Activated T-helper 2 cell treated with anti-CD3 and anti-CD28 coated beads, Interferon-gamma antibody, Interleukin-2, Interleukin-4, amounts not matched to agents 10 μg/mL and 5 μg/mL and 100 μg/mL, durations not matched to agents 14 hours and 24 hours and 36 hours (primary cell): ENCODE data around the gene GSK3A. TPM values are rescaled to one million over a fixed set of nuclear protein-coding genes. Genes with fewer than 3 reads are reported as not detected.

Experiments
- DNase-seq: peaks from one replicate; pipeline ENCODE4 v3.0.0; 2021; ENCODE audit warnings: low spot score
- H3K27ac Mint-ChIP-seq: one replicate; pipeline ENCODE4 v1.8.0; 2021; ENCODE audit warnings: mixed read lengths
- H3K27me3 Mint-ChIP-seq: one replicate; pipeline ENCODE4 v1.8.0; 2021; ENCODE audit warnings: low read depth, mixed read lengths
- H3K36me3 Mint-ChIP-seq: one replicate; pipeline ENCODE4 v1.8.0; 2021; ENCODE audit warnings: low read depth, mixed read lengths
- H3K4me1 Mint-ChIP-seq: one replicate; pipeline ENCODE4 v1.8.0; 2021; ENCODE audit warnings: low read depth, mixed read lengths
- H3K4me3 Mint-ChIP-seq: one replicate; pipeline ENCODE4 v1.8.0; 2021; ENCODE audit warnings: low read depth, mild to moderate bottlenecking, moderate library complexity, mixed read lengths
- H3K9me3 Mint-ChIP-seq: one replicate; pipeline ENCODE4 v1.8.0; 2021; ENCODE audit warnings: mixed read lengths
- intact Hi-C: fragments of 100-400 bp; cut with micrococcal nuclease; formaldehyde crosslinking; loops from one replicate; pipeline ENCODE4 v1.15.1; 2023
- total RNA-seq: library from RNA; stranded (reverse); gene quantifications from 2 replicates; pipeline ENCODE4 v1.2.3, GENCODE V29; 2022

GSK3A gene
- total RNA-seq, 1 donor from 2014 or later, result 52.4 TPM

DNA sequence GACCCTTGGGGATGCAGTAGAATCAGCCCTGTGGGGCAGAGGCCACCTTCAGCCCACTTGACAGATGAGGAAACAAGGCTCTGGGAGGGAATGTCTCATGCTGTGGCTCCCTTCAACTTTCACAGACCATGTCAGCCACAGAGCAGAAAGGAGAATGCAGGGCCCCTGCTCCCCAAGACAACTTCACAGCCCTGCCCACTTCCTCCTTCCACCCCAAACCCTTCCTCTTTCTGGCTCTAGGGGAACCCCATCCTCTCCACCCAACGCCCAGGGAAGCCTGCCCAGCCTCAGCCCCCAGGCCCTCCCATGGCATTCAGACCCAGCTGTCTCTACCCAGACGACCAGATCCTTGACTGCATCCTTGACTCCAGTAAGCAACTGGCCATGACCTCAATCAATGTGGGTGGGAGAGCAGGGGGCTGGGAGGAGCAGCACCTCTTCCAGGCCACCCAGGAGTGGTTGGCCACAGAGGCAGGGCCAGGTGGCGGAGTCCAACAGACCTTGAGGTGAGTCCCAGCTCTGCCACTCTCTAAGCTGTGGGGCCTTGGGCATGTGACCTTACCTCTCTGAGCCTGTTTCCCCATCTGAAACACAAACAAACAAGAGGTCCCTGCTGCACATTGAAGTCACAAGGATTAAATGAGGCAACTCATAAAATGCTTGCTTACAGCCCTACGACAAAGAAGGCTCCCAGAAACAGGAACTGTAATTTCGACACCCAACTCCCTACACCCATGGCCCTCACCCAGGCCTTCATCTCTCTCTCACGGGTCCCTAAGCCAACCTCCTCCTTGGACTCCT, 40.7 kb downstream of the GSK3A start:
- peak; percentile 46 for DNase-seq
- no peaks in the 10 kb centered on the region for H3K9me3 Mint-ChIP-seq
- intact Hi-C loops, result loop anchor here (1.0 to 5.0 kb wide), 2 partner anchors 16 to 96 kb away; partner anchors contain the start of gene DEDD2
- peaks cover 83% of the 10 kb centered on the region for H3K36me3 Mint-ChIP-seq
- peak overlapping the region; percentile 94 for H3K27ac Mint-ChIP-seq
- H3K4me1 Mint-ChIP-seq, result peaks cover 59% of the 10 kb centered on the region
- H3K4me3 Mint-ChIP-seq, result peak overlapping the region; percentile 69
- no peaks in the 10 kb centered on the region for H3K27me3 Mint-ChIP-seq

DNA sequence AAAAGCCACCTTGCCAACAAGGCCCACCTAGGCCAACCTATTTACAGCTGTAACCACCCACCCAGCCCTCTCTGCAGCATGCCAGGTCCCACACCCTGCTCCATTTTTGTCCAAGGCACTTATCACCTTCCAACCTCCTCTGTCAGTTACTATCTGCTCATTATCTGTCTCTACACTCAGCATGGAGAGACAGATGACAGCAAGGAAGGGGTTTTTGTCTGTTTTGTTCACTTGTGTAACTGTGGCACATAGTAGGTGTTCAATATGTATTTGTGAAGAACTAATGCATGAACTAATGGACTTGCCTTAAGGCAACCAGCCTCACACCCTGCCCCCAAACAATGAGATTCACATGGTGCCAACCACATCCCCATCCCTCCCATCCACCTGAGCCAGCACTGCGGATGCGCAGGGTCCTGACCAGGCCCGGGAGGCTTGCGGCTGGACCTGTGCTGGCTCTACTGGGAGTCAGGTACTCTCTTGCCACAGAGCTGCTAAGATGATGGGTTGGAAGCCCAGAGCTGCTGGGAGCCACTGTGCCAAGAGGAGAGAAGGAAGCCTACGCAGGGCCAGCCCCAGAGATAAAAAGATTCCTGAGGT, 42.2 kb downstream of the GSK3A start:
- Mint-ChIP-seq H3K9me3 (no peaks in the 10 kb centered on the region), H3K4me3 (peak overlapping the region; percentile 77), H3K4me1 (peaks cover 58% of the 10 kb centered on the region), H3K27ac (peak overlapping the region; percentile 94), H3K36me3 (peaks cover 79% of the 10 kb centered on the region), H3K27me3 (no peaks in the 10 kb centered on the region)
- intact Hi-C loops, result loop anchor here (5.0 kb wide), 1 partner anchor 97 kb away; no protein-coding TSS in a partner anchor
- DNase-seq, result no peak

DNA sequence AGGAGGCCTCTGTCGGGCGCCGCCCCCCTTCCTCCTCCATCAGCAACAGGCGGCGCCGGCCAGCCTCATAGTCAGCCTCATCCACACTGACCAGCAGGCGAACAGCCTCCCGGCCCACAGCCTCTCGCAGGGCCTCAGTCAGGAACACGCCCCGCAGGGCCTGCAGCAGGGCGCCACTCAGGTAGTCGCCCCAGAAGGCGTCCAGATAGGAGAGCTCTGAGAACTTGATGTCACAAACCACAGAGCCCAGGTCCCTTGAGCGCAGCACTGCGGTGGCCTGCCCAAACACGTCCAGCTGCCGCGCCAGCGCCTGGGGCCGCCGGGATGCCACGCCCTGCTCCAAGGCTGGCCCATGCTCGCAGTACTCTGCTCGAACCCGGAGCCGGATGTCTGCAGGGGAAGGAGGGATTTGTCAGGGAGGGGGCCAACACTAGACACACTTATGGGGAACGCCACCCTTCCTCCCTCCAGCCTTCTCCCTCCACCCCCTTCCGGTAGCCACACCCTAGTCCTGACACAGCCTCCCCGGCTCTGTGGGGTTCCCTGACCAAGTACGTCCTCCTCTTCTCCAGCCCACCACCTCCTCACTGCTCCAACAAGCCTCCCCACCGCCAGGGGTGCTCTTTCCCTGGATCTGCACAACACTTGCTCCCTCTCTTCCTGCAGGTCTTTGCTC, 42.8 kb downstream of the GSK3A start:
- DNase-seq, result peak; percentile 79
- H3K36me3 Mint-ChIP-seq, result peaks cover 73% of the 10 kb centered on the region
- peak overlapping the region; percentile 77 for H3K4me3 Mint-ChIP-seq
- H3K27me3 Mint-ChIP-seq, result no peaks in the 10 kb centered on the region
- H3K27ac Mint-ChIP-seq, result peak overlapping the region; percentile 94
- intact Hi-C loops, result loop anchor here (2.0 to 5.0 kb wide), 4 partner anchors 23 to 98 kb away; partner anchors contain the start of gene ERF
- peaks cover 54% of the 10 kb centered on the region for H3K4me1 Mint-ChIP-seq
- no peaks in the 10 kb centered on the region for H3K9me3 Mint-ChIP-seq

DNA sequence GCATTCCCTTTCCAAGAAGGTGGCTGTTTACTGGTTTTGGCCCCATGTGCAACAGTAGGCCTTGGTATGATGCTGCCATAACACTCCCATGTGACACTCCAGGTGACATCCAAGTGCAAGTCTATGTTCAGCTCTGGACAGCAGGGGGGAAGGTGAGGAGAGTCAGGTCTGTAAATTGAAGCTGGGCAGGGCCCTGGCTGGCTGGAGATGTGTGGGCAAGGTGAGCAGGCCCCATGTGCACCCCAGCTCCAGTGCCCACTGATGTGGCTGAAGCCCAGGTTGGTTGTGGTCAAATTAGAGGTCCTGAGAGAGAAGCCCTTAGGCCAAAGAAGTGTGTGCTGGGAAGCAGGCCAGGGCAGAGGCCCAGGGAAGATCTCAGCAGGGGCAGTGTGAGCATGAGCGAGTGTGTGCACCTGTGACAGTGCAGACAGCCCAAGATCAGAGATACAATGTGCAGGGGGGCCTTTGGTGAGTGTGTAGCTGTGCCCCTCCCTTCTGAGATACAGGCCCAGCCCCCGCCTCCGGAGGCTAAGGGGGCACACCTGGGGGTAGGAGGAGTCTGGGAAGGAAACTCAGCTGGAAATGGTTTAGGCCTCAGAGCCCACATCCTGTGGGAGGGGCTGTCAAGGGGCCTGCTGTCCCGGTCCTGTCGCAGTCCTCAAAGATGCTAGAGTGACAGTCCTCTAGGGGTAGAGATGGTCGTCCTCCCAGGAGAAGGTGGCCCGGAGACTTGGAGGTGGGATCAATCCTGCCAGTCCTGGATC, 43.5 kb downstream of the GSK3A start:
- peak; percentile 82 for DNase-seq
- Mint-ChIP-seq H3K4me1 (peaks cover 56% of the 10 kb centered on the region), H3K9me3 (peaks cover 5% of the 10 kb centered on the region), H3K4me3 (peak overlapping the region; percentile 77), H3K27ac (peak overlapping the region; percentile 94), H3K27me3 (no peaks in the 10 kb centered on the region), H3K36me3 (peaks cover 71% of the 10 kb centered on the region)
- intact Hi-C loops, result loop anchor here (2.0 kb wide), 3 partner anchors 22 to 84 kb away; partner anchors contain the start of gene ERF

DNA sequence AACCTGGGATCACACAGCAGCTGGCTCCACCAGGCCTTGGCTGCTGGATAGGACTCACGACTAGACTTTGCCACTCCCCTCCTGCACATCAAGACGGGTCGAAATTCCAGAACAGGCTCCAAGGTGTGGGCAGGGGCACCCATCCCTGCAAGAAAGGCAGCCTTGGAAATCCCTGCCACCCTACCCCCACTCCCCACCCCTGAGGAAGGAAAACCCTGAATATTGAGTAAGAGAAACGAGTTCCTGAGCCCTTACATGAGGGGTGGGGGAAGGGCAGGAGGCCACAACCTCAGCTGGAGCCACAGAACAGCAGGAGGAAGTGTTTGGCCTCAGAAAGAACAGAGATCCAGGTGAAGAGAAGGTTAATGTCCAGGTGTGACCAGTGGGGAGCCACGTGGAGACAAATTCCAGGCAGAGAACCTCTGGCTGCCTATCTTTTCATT, 45.0 kb downstream of the GSK3A start:
- H3K36me3 Mint-ChIP-seq, result peaks cover 63% of the 10 kb centered on the region
- intact Hi-C loops, result no loop called here
- H3K27me3 Mint-ChIP-seq, result no peaks in the 10 kb centered on the region
- DNase-seq, result no peak
- peaks cover 48% of the 10 kb centered on the region for H3K4me1 Mint-ChIP-seq
- peaks cover 13% of the 10 kb centered on the region for H3K9me3 Mint-ChIP-seq
- H3K27ac Mint-ChIP-seq, result peak overlapping the region; percentile 72
- H3K4me3 Mint-ChIP-seq, result peak overlapping the region; percentile 33

DNA sequence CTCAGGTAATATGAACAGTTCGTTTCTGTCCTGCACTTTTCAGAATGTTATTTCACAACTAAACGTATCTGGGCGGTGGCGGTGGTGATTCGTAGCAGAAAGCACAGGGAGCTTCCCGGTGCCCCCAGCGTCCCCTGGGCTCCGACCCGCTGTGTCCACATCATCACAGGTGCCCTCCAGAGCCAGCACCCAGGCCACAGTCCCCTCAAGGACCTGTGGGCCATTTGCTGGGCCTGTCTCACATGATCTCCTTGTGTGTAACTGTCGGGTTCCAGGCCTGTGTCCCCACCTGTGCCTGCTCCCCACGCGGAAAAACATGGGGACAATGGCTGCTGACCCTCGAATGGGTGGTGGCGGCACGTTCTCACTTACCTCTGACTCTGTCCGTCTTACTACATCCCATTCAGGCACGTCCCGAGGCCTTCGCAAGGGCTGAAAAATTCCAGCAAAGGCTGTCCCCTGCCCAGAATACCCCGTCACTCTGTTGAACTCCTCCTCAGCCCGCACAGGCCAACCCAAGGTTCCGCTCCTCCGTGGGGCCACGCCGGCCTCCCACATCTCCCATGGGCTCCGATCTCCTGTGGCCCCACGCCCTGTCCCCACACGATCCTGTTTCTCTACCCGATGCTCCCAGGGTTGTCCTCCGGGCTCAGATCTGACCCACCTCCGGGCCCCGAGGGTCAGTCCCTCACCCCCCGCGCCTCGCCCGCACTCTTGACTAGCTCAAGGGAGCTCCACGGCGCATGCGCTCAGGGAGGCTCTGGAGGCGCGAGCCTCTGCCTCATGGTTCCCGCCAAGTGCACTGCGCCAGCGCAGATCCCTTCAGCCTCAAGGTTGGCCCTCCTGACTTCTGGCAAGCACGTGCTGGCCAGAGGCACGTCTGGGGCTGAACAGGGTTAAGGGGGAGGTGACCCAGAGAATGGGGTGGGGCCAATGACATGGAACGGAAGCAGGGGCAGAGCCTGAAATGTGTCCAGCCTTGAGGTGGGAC, 46.1 kb downstream of the GSK3A start:
- Mint-ChIP-seq H3K4me1 (peaks cover 49% of the 10 kb centered on the region), H3K9me3 (peaks cover 17% of the 10 kb centered on the region), H3K36me3 (peaks cover 57% of the 10 kb centered on the region), H3K27ac (no peak overlapping the region), H3K4me3 (no peak overlapping the region), H3K27me3 (no peaks in the 10 kb centered on the region)
- no peak for DNase-seq
- intact Hi-C loops, result no loop called here

DNA sequence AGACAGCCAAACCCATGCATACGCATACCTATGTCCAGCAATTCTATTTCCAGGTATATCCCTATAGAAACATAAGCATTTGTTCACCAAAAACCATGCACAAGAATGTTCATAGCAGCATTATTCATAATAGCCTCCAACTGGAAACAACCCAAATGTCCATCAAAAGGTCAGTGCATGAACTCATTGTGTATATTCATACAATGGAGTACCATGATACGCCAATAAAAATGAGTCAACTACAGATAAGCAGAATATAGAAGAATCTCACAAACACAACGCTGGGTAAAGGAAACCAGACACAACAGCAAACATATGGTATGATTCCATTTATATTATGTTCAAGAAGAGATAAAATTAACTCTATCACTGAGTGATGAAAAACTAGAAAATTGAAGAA, 48.7 kb downstream of the GSK3A start:
- Mint-ChIP-seq H3K36me3 (peaks cover 35% of the 10 kb centered on the region), H3K4me1 (peaks cover 33% of the 10 kb centered on the region), H3K27ac (peak overlapping the region; percentile 26), H3K4me3 (no peak overlapping the region), H3K27me3 (no peaks in the 10 kb centered on the region), H3K9me3 (peaks cover 17% of the 10 kb centered on the region)
- intact Hi-C loops, result no loop called here
- no peak for DNase-seq

DNA sequence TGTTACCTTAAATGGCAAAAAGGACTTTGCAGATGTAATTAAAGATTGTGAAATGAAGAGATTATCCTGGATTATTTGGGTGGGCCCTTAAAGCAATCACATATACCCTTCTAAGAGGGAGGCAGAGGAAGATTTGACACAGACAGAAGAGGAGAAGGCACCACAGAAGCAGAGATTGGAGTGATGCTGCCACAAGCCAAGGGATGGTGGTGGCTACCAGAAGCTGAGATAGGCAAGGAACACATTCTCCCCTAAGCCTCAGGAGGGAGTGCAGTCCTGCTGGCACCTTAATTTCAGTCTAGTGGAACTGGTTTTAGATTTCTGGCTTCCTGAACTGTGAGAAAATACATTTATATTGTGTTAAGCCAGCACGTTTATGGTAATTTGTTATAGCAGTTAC, 49.1 kb downstream of the GSK3A start:
- H3K4me3 Mint-ChIP-seq, result no peak overlapping the region
- intact Hi-C loops, result no loop called here
- no peak overlapping the region for H3K27ac Mint-ChIP-seq
- H3K36me3 Mint-ChIP-seq, result peaks cover 32% of the 10 kb centered on the region
- H3K27me3 Mint-ChIP-seq, result no peaks in the 10 kb centered on the region
- H3K4me1 Mint-ChIP-seq, result peaks cover 30% of the 10 kb centered on the region
- no peak for DNase-seq
- H3K9me3 Mint-ChIP-seq, result peaks cover 17% of the 10 kb centered on the region

DNA sequence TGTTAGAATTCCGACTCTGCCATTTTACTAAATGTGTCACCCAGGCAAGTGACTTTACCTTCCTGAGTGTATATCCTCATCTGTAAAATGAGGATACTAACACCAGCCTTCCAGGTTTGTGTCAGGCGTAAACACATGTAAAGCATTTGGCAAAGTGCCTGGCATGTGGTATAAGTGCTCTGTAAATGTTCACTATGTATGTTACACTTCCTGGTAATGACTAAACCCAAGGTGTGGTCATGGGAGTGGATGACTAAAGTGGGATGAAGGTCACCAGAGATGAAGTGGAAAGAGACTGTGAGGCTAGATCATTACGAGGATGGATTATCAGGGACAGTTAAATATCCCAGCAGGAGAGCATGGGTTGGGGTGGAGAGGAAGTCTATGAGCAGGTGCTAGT, 50.5 kb downstream of the GSK3A start:
- peaks cover 25% of the 10 kb centered on the region for H3K4me1 Mint-ChIP-seq
- H3K27me3 Mint-ChIP-seq, result no peaks in the 10 kb centered on the region
- H3K4me3 Mint-ChIP-seq, result no peak overlapping the region
- DNase-seq, result no peak
- peaks cover 25% of the 10 kb centered on the region for H3K36me3 Mint-ChIP-seq
- peak overlapping the region; percentile 60 for H3K27ac Mint-ChIP-seq
- H3K9me3 Mint-ChIP-seq, result peaks cover 17% of the 10 kb centered on the region
- intact Hi-C loops, result no loop called here

DNA sequence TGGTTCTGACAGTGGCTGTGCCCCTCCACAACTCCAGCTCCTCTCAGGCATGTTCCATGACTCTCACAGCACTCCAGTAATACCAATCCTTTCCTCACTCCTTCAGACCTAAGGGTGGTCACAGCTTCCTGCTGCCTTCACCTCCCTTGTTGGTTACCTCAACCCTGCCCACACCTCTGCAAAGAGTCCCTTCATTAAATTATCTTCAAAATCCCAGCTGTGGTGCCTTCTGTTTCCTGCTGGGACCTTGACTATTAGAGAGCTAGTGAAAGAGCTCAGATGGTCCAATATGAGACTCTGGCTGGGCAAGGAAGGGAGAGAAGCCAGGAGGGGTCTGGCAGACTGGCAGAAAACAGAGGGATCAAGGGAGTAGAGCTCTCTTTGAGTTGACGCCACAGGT, 51.1 kb downstream of the GSK3A start:
- Mint-ChIP-seq H3K4me1 (peaks cover 30% of the 10 kb centered on the region), H3K36me3 (peaks cover 19% of the 10 kb centered on the region), H3K27ac (peak overlapping the region; percentile 8), H3K9me3 (peaks cover 17% of the 10 kb centered on the region), H3K4me3 (no peak overlapping the region), H3K27me3 (no peaks in the 10 kb centered on the region)
- intact Hi-C loops, result no loop called here
- DNase-seq, result no peak

DNA sequence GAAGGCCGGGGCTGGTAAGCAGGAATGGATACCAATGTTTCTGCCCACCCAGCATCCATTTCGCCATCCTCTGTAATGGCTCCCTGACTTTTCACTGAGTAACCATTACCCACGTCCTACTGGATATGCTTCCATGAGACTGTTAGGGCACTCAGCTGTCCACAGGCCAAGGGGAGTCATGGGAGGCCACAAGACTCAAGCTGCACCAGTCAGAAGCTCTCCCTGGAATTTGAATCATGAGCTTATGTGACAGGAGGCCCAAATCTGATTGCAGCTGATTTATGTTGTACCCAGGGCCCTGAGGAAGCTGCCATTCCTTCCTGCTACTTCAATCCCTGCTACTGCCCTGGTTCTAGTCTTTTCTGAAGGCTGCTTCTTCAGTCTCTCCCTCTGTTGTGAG, 53.3 kb downstream of the GSK3A start:
- intact Hi-C loops, result no loop called here
- H3K4me3 Mint-ChIP-seq, result no peak overlapping the region
- peaks cover 15% of the 10 kb centered on the region for H3K9me3 Mint-ChIP-seq
- peaks cover 47% of the 10 kb centered on the region for H3K4me1 Mint-ChIP-seq
- H3K36me3 Mint-ChIP-seq, result peaks cover 13% of the 10 kb centered on the region
- no peak overlapping the region for H3K27ac Mint-ChIP-seq
- no peaks in the 10 kb centered on the region for H3K27me3 Mint-ChIP-seq
- no peak for DNase-seq
